PC-9 (cell line): ENCODE results near the gene SCIN. TPM values are rescaled to one million over a fixed set of nuclear protein-coding genes. Genes with fewer than 3 reads are reported as not detected.

Experiments
- BruUV-seq: library from RNA; stranded (reverse); fragments of 400-500 nt; replicated peaks from 2 replicates; lab custom pipeline; 2021; lab: Mats Ljungman, UMichigan
- CTCF ChIA-PET: fragments of 300-600 bp; sonication (Branson Sonifier 250); formaldehyde crosslinking; loops from one replicate; lab custom pipeline; 2022; ENCODE audit warnings: antibody characterized with exemption; lab: Charles Lee
- POLR2A ChIA-PET: fragments of 300-600 bp; sonication (Branson Sonifier 250); formaldehyde crosslinking; loops from one replicate; lab custom pipeline; 2022; ENCODE audit warnings: antibody characterized with exemption; ENCODE audit not compliant: unreplicated experiment; lab: Charles Lee
- DNase-seq, 2 experiments: peaks; one replicate each; pipeline versions ENCODE4 v3.0.0 to v3.0.0-alpha.2; 2015 to 2022; ENCODE audit warnings: mixed read lengths in 1 of 2
- H2AFZ ChIP-seq: fragments of 200-600 bp; sonication (generic); 2 replicates; pipeline ENCODE4 v1.8.1; 2017; ENCODE audit warnings: antibody characterized with exemption
- H3F3A ChIP-seq: fragments of 200-600 bp; sonication (generic); 2 replicates; pipeline ENCODE4 v1.8.1; 2017; ENCODE audit warnings: antibody characterized with exemption, mild to moderate bottlenecking, low read depth; ENCODE audit not compliant: insufficient read depth
- H3K27ac ChIP-seq: fragments of 200-600 bp; sonication (generic); 2 replicates; pipeline ENCODE4 v1.6.1; 2016; ENCODE audit warnings: mixed run types
- H3K27me3 ChIP-seq: fragments of 200-600 bp; sonication (generic); 2 replicates; pipeline ENCODE4 v1.6.1; 2016; ENCODE audit warnings: low read depth, mixed run types; ENCODE audit not compliant: insufficient read depth
- H3K36me3 ChIP-seq: fragments of 200-600 bp; sonication (generic); 2 replicates; pipeline ENCODE4 v1.6.1; 2016; ENCODE audit warnings: low read depth, mixed run types
- H3K4me1 ChIP-seq: fragments of 200-600 bp; sonication (generic); replicated peaks from 2 replicates; pipeline ENCODE4 v1.6.1; 2016; ENCODE audit warnings: mixed run types; ENCODE audit not compliant: insufficient read depth
- H3K4me2 ChIP-seq: fragments of 200-600 bp; sonication (generic); 2 replicates; pipeline ENCODE4 v1.6.1; 2017; ENCODE audit warnings: mixed run types
- H3K4me3 ChIP-seq: fragments of 200-600 bp; sonication (generic); 2 replicates; pipeline ENCODE4 v1.6.1; 2016; ENCODE audit warnings: mixed run types
- H3K79me2 ChIP-seq: fragments of 200-600 bp; sonication (generic); 2 replicates; pipeline ENCODE4 v1.6.1; 2017; ENCODE audit warnings: low read depth, mixed run types
- H3K9me2 ChIP-seq: fragments of 200-600 bp; sonication (generic); 2 replicates; pipeline ENCODE4 v1.8.1; 2017; ENCODE audit warnings: mild to moderate bottlenecking; ENCODE audit not compliant: insufficient read depth
- H3K9me3 ChIP-seq: fragments of 200-600 bp; sonication (generic); 2 replicates; pipeline ENCODE4 v1.8.1; 2016; ENCODE audit warnings: low read depth; ENCODE audit not compliant: insufficient read depth
- H4K20me1 ChIP-seq: fragments of 200-600 bp; sonication (generic); 2 replicates; pipeline ENCODE4 v1.8.1; 2017; ENCODE audit not compliant: insufficient read depth
- EZH2 ChIP-seq: fragments of 200-600 bp; sonication (generic); IDR thresholded peaks from 2 replicates; pipeline ENCODE4 v1.8.0; 2017; ENCODE audit warnings: antibody characterized with exemption, low read depth
- intact Hi-C: fragments of 100-400 bp; cut with micrococcal nuclease; formaldehyde crosslinking; loops from one replicate; pipeline ENCODE4 v1.10.0; 2022; ENCODE audit not compliant: unreplicated experiment
- total RNA-seq: library from RNA; stranded (reverse); gene quantifications from 2 replicates; pipeline ENCODE4 v1.2.3, GENCODE V29; 2021
- TF ChIP-seq, protein P1 (sequence below): fragments of 200-600 bp; sonication (generic); conservative IDR thresholded peaks from 2 replicates; pipeline ENCODE4 v1.6.1; 2017; ENCODE audit warnings: mixed run types, antibody characterized with exemption, mild to moderate bottlenecking, moderate library complexity

Gene SCIN
- total RNA-seq, 1 experiment from 2014 or later = 0.92 TPM

DNA sequence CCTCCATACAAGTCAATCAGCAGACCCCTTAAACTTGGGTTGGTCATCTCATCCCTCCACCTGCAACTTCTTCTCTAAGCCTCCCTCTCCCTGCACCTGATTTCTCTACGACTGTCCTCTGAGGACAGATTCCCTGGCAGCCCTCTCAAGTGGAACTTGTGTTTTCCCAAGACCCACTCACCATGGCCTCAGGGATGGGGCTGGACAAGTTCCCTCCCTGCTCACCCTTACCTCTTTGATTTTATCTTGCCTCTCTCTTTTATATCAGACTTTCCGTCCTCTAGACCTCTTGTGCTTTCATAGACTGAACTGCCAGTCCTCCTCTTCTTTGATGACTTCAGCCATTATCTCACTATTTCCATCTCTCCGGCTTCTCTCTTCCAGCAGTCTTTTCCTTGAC lies 70.7 kb downstream of the SCIN start:
- TF ChIP-seq, protein P1, sequence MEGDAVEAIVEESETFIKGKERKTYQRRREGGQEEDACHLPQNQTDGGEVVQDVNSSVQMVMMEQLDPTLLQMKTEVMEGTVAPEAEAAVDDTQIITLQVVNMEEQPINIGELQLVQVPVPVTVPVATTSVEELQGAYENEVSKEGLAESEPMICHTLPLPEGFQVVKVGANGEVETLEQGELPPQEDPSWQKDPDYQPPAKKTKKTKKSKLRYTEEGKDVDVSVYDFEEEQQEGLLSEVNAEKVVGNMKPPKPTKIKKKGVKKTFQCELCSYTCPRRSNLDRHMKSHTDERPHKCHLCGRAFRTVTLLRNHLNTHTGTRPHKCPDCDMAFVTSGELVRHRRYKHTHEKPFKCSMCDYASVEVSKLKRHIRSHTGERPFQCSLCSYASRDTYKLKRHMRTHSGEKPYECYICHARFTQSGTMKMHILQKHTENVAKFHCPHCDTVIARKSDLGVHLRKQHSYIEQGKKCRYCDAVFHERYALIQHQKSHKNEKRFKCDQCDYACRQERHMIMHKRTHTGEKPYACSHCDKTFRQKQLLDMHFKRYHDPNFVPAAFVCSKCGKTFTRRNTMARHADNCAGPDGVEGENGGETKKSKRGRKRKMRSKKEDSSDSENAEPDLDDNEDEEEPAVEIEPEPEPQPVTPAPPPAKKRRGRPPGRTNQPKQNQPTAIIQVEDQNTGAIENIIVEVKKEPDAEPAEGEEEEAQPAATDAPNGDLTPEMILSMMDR = no peak
- TF ChIP-seq EZH2 = no peak
- Histone ChIP-seq H3K9me3 (no peaks in the 10 kb centered on the region), H2AFZ (no peak overlapping the region), H3K4me1 (no peaks in the 10 kb centered on the region), H3F3A (no peaks in the 10 kb centered on the region), H3K27ac (no peak overlapping the region), H3K79me2 (no peaks in the 10 kb centered on the region), H3K9me2 (no peaks in the 10 kb centered on the region), H3K27me3 (no peaks in the 10 kb centered on the region), H3K36me3 (no peaks in the 10 kb centered on the region), H3K4me2 (no peak overlapping the region), H4K20me1 (no peaks in the 10 kb centered on the region), H3K4me3 (no peak overlapping the region)
- intact Hi-C loops = no loop called here
- no peak for DNase-seq
- BruUV-seq = no TSS peak
- POLR2A ChIA-PET = interaction anchor here (0.7 kb wide), 1 partner anchor 255 kb away, joined by 8 read pairs; no protein-coding TSS in a partner anchor
- CTCF ChIA-PET = no interaction called here

DNA sequence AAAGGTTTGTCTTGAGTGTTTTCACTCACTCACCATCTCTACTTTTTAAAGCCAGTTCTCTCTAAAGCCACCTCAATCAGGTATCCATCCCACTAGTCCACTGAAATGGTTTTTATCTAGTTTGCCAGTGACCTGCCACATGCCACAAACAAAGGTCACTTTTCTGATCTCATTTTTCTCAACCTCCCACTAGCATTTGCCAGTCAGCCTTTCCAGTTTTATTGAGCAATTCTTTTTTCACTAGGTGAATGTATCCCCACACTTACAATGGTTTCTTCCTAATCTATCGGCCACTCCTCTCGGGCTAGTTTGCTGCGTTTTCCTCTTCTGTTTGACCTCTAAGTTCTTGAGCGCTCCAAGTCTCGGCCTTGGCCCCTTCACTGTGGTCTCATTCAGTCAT lies 72.0 kb downstream of the SCIN start:
- Histone ChIP-seq H3K9me3 (no peaks in the 10 kb centered on the region), H3K9me2 (no peaks in the 10 kb centered on the region), H3F3A (peaks cover 5% of the 10 kb centered on the region; the same call in 1 of the 2 replicates), H3K79me2 (no peaks in the 10 kb centered on the region), H3K4me1 (peaks cover 10% of the 10 kb centered on the region), H3K4me2 (no peak overlapping the region), H2AFZ (no peak overlapping the region), H3K36me3 (no peaks in the 10 kb centered on the region), H3K27ac (no peak overlapping the region), H4K20me1 (no peaks in the 10 kb centered on the region), H3K4me3 (no peak overlapping the region), H3K27me3 (no peaks in the 10 kb centered on the region)
- ChIA-PET CTCF (interaction anchor here (0.9 kb wide), 1 partner anchor 44 kb away, joined by 4 read pairs; no protein-coding TSS in a partner anchor), POLR2A (no interaction called here)
- no TSS peak for BruUV-seq
- TF ChIP-seq, protein P1 = no peak
- no peak for TF ChIP-seq EZH2
- DNase-seq = no peak
- intact Hi-C loops = no loop called here

DNA sequence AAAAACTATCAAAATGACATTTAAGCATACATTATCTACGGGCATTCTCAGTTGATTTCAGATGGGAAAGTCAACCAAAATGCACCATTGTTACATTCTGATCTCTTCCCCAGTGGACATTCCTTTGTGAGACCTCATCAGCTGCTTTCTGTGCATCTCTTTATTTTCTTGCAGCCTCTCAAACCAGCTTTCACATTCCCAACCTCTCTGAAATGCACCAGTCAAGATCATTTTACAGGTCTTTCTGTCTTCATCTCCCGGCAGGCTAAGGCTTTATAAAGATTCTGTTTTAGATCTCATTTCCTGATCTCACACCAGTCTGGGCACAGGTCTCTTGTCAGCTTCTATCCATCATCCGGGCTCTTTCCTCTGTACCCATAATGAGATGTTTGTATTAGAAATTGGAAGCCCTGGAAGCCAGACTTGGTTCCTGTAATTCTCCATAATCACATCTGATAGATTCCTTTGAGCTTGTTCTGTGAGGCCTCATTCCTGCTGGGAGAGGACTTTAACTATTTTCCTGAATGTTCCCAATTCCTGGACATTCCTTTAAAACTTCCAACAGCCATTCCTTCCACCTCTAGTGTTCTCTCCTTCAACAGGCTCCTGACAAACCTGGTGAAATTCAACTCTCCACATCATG lies 72.6 kb downstream of the SCIN start:
- H2AFZ ChIP-seq = no peak overlapping the region
- intact Hi-C loops = no loop called here
- CTCF ChIA-PET = interaction anchor here (0.9 kb wide), 1 partner anchor 43 kb away, joined by 4 read pairs; no protein-coding TSS in a partner anchor

More for the DNA sequence above, 72.6 kb downstream of the SCIN start:
- Histone ChIP-seq H3K4me1 (peaks cover 16% of the 10 kb centered on the region), H4K20me1 (no peaks in the 10 kb centered on the region), H3K4me3 (no peak overlapping the region), H3K36me3 (no peaks in the 10 kb centered on the region), H3K79me2 (no peaks in the 10 kb centered on the region), H3F3A (peaks cover 12% of the 10 kb centered on the region; the same call in 1 of the 2 replicates), H3K4me2 (no peak overlapping the region), H3K9me2 (no peaks in the 10 kb centered on the region), H3K9me3 (no peaks in the 10 kb centered on the region), H3K27ac (no peak overlapping the region), H3K27me3 (no peaks in the 10 kb centered on the region)
- POLR2A ChIA-PET = no interaction called here
- no peak for DNase-seq
- no peak for TF ChIP-seq EZH2
- TF ChIP-seq, protein P1 = no peak
- BruUV-seq = no TSS peak
